SJSA1 (cell line): ENCODE results near the gene TP73. TPM values are rescaled to one million over a fixed set of nuclear protein-coding genes. Genes with fewer than 3 reads are reported as not detected.

Source experiments
- DNase-seq, 2 experiments: peaks; one replicate each; pipeline ENCODE4 v3.0.0-alpha.2; 2015 to 2020; ENCODE audit warnings: low spot score in 2 of 2, low read depth in 1 of 2
- H3K27ac ChIP-seq: fragments of 250-450 bp; sonication (Bioruptor Pico); 2 replicates; pipeline ENCODE4 v1.5.1; 2020; ENCODE audit warnings: mild to moderate bottlenecking, moderate library complexity
- H3K27me3 ChIP-seq: fragments of 250-450 bp; sonication (Bioruptor Pico); replicated peaks from 2 replicates; pipeline ENCODE4 v1.5.1; 2020; ENCODE audit warnings: mild to moderate bottlenecking, moderate library complexity
- H3K36me3 ChIP-seq: fragments of 250-450 bp; sonication (Bioruptor Pico); 2 replicates; pipeline ENCODE4 v1.5.1; 2020; ENCODE audit warnings: mild to moderate bottlenecking
- H3K4me1 ChIP-seq: fragments of 250-450 bp; sonication (Bioruptor Pico); replicated peaks from 2 replicates; pipeline ENCODE4 v1.6.1; 2021; ENCODE audit warnings: mild to moderate bottlenecking
- H3K4me3 ChIP-seq: fragments of 250-450 bp; sonication (Bioruptor Pico); 2 replicates; pipeline ENCODE4 v1.5.1; 2020; ENCODE audit warnings: mild to moderate bottlenecking
- H3K9me3 ChIP-seq: fragments of 250-450 bp; sonication (Bioruptor Pico); replicated peaks from 2 replicates; pipeline ENCODE4 v1.5.1; 2020; ENCODE audit warnings: mild to moderate bottlenecking
- total RNA-seq: library from RNA; depleted of rRNA; stranded (reverse); fragments of >200 nt; shearing (Covaris generic); gene quantifications from 2 replicates; pipeline ENCODE4 v1.2.3, GENCODE V29; 2014; rRNA removed

Gene TP73
- 2.2 and 3.4 TPM in 2 replicates for total RNA-seq

- Histone ChIP-seq H3K4me3 (peak within 1 kb of the TSS; percentile 52), H3K36me3 (peaks cover 5% of the 10 kb centered on the region), H3K4me1 (peaks cover 14% of the 10 kb centered on the region), H3K27me3 (peaks cover 29% of the 10 kb centered on the region), H3K9me3 (peaks cover 7% of the 10 kb centered on the region), H3K27ac (no peak within 1 kb of the TSS)
- DNase-seq: peak in 1 of 2 experiments; percentile 32
These were observed at the start of gene TP73 for GRCh38 chr1:3651930-3652547. TSS of gene TP73 (plus strand) at chr1:3652516. CDS start at chr1:3682366, 29,850 bp downstream.

GRCh38 chr1:3603156-3603555 lies 49.2 kb upstream of the TP73 start:
- no peak for DNase-seq
- H3K27ac ChIP-seq: no peak overlapping the region
- H3K9me3 ChIP-seq: no peaks in the 10 kb centered on the region
- H3K4me1 ChIP-seq: no peaks in the 10 kb centered on the region
- H3K36me3 ChIP-seq: no peaks in the 10 kb centered on the region
- H3K27me3 ChIP-seq: peaks cover 26% of the 10 kb centered on the region
- no peak overlapping the region for H3K4me3 ChIP-seq

DNA sequence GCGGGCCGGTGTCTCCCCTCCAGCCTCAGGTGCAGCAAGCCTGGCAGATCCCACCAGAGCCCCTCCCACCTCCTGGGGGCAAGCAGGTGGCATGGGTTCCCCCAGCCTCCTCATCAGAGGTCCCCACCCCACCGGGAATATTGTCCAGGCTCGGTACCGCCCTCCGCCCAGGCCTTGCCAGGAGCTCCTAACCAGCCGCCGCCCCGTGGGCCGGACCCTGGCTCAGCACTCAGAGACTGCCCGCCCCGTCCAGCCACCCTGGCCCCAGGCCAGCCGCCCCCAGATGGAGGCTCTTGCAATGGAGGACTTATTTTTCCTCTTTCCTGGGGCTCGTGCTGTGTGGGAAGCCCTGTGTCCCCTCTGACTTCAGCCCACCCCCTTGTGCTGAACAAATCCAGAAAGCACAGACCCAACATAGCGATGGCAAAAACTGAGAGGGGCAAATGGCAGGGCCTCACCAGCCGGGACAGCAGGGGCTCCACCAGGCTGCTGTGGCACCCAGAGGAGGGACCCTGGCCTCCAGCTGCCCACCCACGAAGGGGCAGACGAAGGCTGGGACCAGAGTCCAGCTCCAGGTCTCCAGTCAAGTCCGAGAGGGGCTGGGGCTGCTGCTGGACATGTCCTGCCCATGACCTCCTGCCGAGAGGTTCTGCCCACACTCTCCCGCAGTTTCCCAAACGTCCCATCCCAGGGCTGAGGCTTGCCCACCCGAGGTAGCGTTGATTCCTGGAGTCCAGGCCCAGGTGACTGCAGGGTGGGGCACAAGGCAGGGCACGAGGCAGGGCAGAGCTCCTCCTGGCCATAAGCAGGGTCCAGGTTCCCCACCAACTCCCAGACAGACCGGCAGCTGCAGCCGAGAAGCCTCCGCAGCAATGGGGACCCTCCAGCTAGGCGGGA lies 48.5 kb upstream of the TP73 start:
- Histone ChIP-seq H3K4me1 (no peaks in the 10 kb centered on the region), H3K4me3 (no peak overlapping the region), H3K27me3 (peaks cover 25% of the 10 kb centered on the region), H3K27ac (no peak overlapping the region), H3K9me3 (no peaks in the 10 kb centered on the region), H3K36me3 (no peaks in the 10 kb centered on the region)
- no peak for DNase-seq

GRCh38 chr1:3604468-3604974 lies 47.8 kb upstream of the TP73 start:
- H3K27me3 ChIP-seq: peaks cover 21% of the 10 kb centered on the region
- no peaks in the 10 kb centered on the region for H3K9me3 ChIP-seq
- no peaks in the 10 kb centered on the region for H3K4me1 ChIP-seq
- no peak overlapping the region for H3K4me3 ChIP-seq
- no peak for DNase-seq
- H3K36me3 ChIP-seq: no peaks in the 10 kb centered on the region
- no peak overlapping the region for H3K27ac ChIP-seq

DNA sequence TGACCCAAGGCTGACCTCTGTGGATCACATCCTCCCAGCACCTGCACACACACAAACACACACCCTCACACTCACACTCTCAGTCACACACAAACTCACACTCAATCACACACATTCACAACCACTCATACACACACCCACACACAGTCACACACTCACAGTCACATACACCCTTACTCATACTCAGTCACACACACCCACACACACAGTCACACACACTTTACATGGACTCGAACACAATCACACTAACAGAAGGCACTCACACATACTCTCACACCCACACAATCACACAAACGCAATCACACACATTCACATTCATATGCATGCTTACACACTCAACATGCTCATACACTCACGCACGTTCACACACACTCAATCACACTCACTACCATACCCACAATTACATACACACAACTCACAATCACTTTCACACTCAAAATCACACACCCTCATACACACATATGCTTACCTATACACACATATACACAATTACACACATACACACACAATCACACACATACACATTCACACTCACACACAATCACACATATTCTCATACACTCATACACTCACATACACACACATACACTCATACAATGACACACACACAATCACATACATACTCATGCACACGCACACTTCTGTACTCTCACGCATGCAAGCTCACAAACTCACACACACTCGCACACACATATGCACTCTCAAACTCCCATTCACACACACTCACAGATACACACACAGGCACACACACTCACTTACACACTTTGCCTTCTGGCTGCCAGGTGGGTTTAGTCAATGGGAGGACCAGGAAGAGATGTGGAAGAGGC lies 47.1 kb upstream of the TP73 start:
- DNase-seq: no peak
- Histone ChIP-seq H3K4me1 (no peaks in the 10 kb centered on the region), H3K9me3 (no peaks in the 10 kb centered on the region)

DNA sequence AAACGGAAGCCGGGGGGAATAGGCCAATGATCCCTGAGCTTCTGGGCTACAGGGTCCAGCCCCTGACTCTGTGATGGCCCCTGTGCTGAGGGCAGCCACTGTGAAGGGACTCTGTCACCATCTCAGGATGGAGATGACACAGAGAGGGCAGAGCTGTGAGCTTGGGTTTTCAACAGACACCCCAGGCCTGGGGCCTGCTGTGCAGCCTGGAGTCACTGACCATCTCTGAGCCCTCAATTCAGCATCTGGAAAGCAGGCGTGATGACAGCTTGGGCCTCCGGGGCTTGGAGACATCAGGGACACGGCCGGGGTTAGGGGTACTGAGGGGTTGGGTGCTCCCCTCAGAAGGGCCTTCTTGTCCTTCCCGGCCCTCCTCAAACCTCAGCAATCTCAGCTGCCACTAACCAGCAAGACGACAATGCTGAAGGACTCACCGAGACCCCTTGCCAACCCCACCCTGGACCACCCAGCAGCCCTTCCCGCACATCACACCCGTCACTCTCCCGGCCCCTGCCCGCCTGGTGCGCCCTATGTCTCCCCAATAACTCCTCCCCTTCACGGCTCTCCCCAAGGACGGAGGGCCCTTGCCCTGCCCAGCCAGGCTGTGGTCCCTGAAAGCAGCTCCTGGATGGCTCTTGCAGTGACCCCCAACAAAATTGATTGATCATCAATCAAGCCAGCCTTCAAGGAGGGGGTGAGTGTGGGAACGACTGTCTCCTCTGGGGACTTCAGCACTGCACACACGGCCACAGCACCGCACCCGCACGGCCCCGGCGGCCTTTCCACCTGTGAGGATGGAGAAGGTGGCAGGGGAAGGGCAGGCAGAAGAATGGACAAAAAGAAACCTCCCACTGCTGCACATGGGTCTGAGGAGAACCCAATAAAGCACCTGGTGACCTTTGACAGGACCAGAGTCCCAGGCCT lies 45.3 kb upstream of the TP73 start:
- H3K9me3 ChIP-seq: no peaks in the 10 kb centered on the region
- H3K4me3 ChIP-seq: no peak overlapping the region
- no peaks in the 10 kb centered on the region for H3K36me3 ChIP-seq
- H3K27me3 ChIP-seq: peaks cover 29% of the 10 kb centered on the region
- no peak for DNase-seq
- no peak overlapping the region for H3K27ac ChIP-seq
- no peaks in the 10 kb centered on the region for H3K4me1 ChIP-seq

More for the DNA sequence above, 47.1 kb upstream of the TP73 start:
- no peak overlapping the region for H3K4me3 ChIP-seq
- H3K27me3 ChIP-seq: peaks cover 21% of the 10 kb centered on the region
- no peaks in the 10 kb centered on the region for H3K36me3 ChIP-seq
- no peak overlapping the region for H3K27ac ChIP-seq

- Histone ChIP-seq H3K36me3 (no peaks in the 10 kb centered on the region), H3K4me1 (no peaks in the 10 kb centered on the region), H3K27ac (no peak overlapping the region), H3K27me3 (peaks cover 36% of the 10 kb centered on the region), H3K4me3 (no peak overlapping the region), H3K9me3 (no peaks in the 10 kb centered on the region)
- no peak for DNase-seq
These were observed 44.6 kb upstream of the TP73 start for GRCh38 chr1:3607703-3608065.

GRCh38 chr1:3608154-3608553 lies 44.2 kb upstream of the TP73 start:
- no peaks in the 10 kb centered on the region for H3K4me1 ChIP-seq
- H3K9me3 ChIP-seq: no peaks in the 10 kb centered on the region
- H3K27me3 ChIP-seq: peaks cover 40% of the 10 kb centered on the region
- no peak for DNase-seq
- no peak overlapping the region for H3K4me3 ChIP-seq
- no peaks in the 10 kb centered on the region for H3K36me3 ChIP-seq
- H3K27ac ChIP-seq: no peak overlapping the region

GRCh38 chr1:3609016-3609768 lies 43.1 kb upstream of the TP73 start:
- DNase-seq: no peak
- Histone ChIP-seq H3K9me3 (no peaks in the 10 kb centered on the region), H3K27ac (no peak overlapping the region), H3K4me3 (no peak overlapping the region), H3K36me3 (no peaks in the 10 kb centered on the region), H3K4me1 (no peaks in the 10 kb centered on the region), H3K27me3 (peaks cover 45% of the 10 kb centered on the region)

DNA sequence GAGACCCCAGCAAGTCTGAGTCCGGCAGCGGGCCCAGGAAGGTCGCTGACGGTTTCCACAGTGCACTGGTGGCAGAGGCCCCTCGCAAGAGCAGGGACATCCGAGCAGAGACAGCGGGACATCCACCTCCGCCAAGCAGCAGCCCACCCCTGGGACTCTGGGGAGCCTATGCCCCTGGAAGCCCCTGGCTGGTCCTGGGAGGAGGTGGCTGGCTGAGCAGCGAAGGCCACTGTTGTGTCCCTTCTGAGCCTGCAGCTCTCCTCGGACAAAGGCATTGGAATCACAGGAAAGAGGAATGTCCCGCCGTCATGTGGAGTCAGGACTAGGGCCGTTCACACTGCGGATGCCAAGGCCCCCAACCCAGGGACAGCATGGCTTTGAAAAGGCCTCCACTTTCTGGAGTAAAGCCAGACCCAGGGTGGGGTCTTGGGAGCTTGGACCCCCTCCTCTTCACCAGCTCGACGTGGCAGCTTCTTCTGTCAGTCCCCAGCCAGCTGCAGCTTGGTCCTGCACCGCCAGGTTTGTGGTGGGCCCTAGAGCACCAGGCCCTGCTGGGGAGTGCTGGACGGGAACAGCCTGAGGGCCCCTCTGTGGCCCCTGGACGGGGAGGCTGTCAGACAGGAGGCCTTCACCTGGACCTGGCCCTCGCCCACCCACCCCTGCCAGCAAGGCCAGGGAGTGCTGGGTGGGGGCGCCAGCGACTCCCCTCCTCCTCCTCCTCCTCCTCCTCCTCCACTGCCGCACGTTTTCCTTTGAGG lies 42.4 kb upstream of the TP73 start:
- Histone ChIP-seq H3K4me1 (no peaks in the 10 kb centered on the region), H3K36me3 (no peaks in the 10 kb centered on the region), H3K9me3 (no peaks in the 10 kb centered on the region), H3K4me3 (no peak overlapping the region), H3K27ac (no peak overlapping the region), H3K27me3 (peaks cover 48% of the 10 kb centered on the region)
- DNase-seq: no peak

- Histone ChIP-seq H3K4me3 (no peak overlapping the region), H3K4me1 (no peaks in the 10 kb centered on the region), H3K36me3 (no peaks in the 10 kb centered on the region), H3K9me3 (no peaks in the 10 kb centered on the region), H3K27me3 (peaks cover 49% of the 10 kb centered on the region), H3K27ac (no peak overlapping the region)
- DNase-seq: no peak
These were observed 41.7 kb upstream of the TP73 start for GRCh38 chr1:3610527-3611169.
